ENCODE measurements around the gene MIXL1. TPM values are rescaled to one million over a fixed set of nuclear protein-coding genes. Genes with fewer than 3 reads are reported as not detected.
"Not testable (repeated sequence)": the region's sequence is repeated elsewhere in the genome, so short reads cannot be mapped to it uniquely, and the experiment has no call there.

Gene MIXL1
- total RNA-seq, 1 experiment from 2014 or later: not detected

- DNase-seq (ENCODE audit: low spot score): no peak
These were observed 10.9 kb upstream of the MIXL1 start for GRCh38 chr1:226212545-226212944.

- DNase-seq (ENCODE audit: low spot score): no peak
These were observed 8.2 kb upstream of the MIXL1 start for GRCh38 chr1:226215239-226215638.

GRCh38 chr1:226216056-226216455, 7.4 kb upstream of the MIXL1 start:
- DNase-seq (ENCODE audit: low spot score): no peak

GRCh38 chr1:226217273-226217672, 6.2 kb upstream of the MIXL1 start:
- DNase-seq (ENCODE audit: low spot score): no peak

- DNase-seq (ENCODE audit: low spot score): no peak
These were observed 2.8 kb upstream of the MIXL1 start for GRCh38 chr1:226220473-226221189.

- no peak for DNase-seq (ENCODE audit: low spot score)
These were observed 778 bp upstream of the MIXL1 start for GRCh38 chr1:226222686-226223085.

- DNase-seq (ENCODE audit: low spot score): no peak
These were observed 351 bp downstream of the MIXL1 start for GRCh38 chr1:226223786-226224244.

GRCh38 chr1:226226601-226227000, 3.1 kb downstream of the MIXL1 start:
- no peak for DNase-seq (ENCODE audit: low spot score)

- no peak for DNase-seq (ENCODE audit: low spot score)
These were observed 9.8 kb downstream of the MIXL1 start for GRCh38 chr1:226233293-226233692.

GRCh38 chr1:226233806-226234205, 10.3 kb downstream of the MIXL1 start:
- no peak for DNase-seq (ENCODE audit: low spot score)

GRCh38 chr1:226236826-226237225, 13.4 kb downstream of the MIXL1 start:
- DNase-seq (ENCODE audit: low spot score): no peak

- DNase-seq (ENCODE audit: low spot score): no peak
These were observed 16.0 kb downstream of the MIXL1 start for GRCh38 chr1:226239421-226239820.

GRCh38 chr1:226248091-226248490, 24.6 kb downstream of the MIXL1 start:
- DNase-seq (ENCODE audit: low spot score): no peak

- no peak for DNase-seq (ENCODE audit: low spot score)
These were observed 25.3 kb downstream of the MIXL1 start for GRCh38 chr1:226248796-226249195.

- DNase-seq (ENCODE audit: low spot score): no peak
These were observed 27.0 kb downstream of the MIXL1 start for GRCh38 chr1:226250511-226250910.

- DNase-seq (ENCODE audit: low spot score): not testable (repeated sequence)
These were observed 29.4 kb downstream of the MIXL1 start for GRCh38 chr1:226252841-226253240.

- DNase-seq (ENCODE audit: low spot score): no peak
These were observed 30.5 kb downstream of the MIXL1 start for GRCh38 chr1:226253933-226254332.

GRCh38 chr1:226255380-226255779, 31.9 kb downstream of the MIXL1 start:
- DNase-seq (ENCODE audit: low spot score): no peak

- no peak for DNase-seq (ENCODE audit: low spot score)
These were observed 38.4 kb downstream of the MIXL1 start for GRCh38 chr1:226261818-226262217.

- DNase-seq (ENCODE audit: low spot score): no peak
These were observed 45.1 kb downstream of the MIXL1 start for GRCh38 chr1:226268421-226269124.

GRCh38 chr1:226272233-226272902, 48.9 kb downstream of the MIXL1 start:
- DNase-seq (ENCODE audit: low spot score): not testable (repeated sequence)

- no peak for DNase-seq (ENCODE audit: low spot score)
These were observed 50.7 kb downstream of the MIXL1 start for GRCh38 chr1:226274138-226274537.
